ENCODE results near the gene GNB3.

Gene GNB3

DNA sequence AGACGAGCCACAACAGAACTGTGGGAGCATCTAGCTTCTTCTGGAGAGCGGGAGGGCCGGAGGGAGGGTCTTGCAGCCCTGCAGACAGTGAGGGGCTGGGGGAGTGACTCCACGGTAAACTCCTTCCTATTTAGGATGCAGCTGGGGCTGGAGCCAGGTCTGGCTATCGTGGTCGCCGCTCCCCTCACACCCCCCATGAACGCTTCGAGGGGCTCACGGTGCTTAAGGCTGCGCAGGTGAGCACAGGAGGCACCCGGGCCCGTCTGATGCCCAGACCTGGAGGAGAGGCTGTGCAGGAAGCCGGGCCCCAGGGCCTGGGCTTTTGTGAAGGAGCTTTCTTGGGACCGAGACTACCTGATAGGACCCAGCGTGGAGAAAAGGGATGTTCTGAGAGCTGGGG lies 3.9 kb upstream of the GNB3 start:
- no peak overlapping the region for H3K27ac Mint-ChIP-seq
- no peaks in the 10 kb centered on the region for H3K9me3 Mint-ChIP-seq
- H3K4me1 Mint-ChIP-seq: peaks cover 27% of the 10 kb centered on the region
- no peaks in the 10 kb centered on the region for H3K27me3 Mint-ChIP-seq (ENCODE audit: low read depth)
- peaks cover 45% of the 10 kb centered on the region for H3K36me3 Mint-ChIP-seq (ENCODE audit: low read depth)
- TF ChIP-seq, protein P1, sequence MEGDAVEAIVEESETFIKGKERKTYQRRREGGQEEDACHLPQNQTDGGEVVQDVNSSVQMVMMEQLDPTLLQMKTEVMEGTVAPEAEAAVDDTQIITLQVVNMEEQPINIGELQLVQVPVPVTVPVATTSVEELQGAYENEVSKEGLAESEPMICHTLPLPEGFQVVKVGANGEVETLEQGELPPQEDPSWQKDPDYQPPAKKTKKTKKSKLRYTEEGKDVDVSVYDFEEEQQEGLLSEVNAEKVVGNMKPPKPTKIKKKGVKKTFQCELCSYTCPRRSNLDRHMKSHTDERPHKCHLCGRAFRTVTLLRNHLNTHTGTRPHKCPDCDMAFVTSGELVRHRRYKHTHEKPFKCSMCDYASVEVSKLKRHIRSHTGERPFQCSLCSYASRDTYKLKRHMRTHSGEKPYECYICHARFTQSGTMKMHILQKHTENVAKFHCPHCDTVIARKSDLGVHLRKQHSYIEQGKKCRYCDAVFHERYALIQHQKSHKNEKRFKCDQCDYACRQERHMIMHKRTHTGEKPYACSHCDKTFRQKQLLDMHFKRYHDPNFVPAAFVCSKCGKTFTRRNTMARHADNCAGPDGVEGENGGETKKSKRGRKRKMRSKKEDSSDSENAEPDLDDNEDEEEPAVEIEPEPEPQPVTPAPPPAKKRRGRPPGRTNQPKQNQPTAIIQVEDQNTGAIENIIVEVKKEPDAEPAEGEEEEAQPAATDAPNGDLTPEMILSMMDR (IDR thresholded peaks at IDR 0.05; ENCODE audit: unreplicated experiment in 3 of 3): no peak
- no peak overlapping the region for H3K4me3 Mint-ChIP-seq

DNA sequence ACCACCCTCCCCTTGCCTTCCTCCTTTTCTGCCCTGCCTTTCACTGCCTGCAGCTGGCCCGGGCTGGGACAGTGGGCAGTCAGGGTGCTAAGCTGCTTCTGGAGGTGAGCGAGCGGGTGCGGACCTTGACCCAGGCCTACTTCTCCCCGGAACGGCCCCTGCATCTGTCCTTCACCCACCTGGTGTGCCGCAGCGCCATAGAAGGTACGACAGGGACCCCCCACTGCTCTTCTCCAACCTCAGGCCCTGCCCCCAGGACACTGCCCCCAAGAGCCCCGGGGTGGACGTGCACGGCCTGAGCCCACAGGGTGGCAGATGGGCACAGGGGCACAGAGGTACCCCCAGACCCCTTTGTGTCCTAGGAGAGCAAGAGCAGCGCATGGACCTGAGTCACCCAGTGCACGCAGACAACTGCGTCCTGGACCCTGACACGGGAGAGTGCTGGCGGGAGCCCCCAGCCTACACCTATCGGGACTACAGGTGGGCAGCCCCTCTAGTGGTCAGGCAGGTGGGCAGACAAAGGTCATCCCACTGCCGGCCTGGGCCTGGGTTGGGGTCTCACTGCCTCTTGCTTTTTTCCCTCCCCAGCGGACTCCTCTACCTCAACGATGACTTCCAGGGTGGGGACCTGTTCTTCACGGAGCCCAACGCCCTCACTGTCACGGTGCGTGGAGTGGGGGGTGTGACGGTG lies 3.2 kb upstream of the GNB3 start:
- H3K4me1 Mint-ChIP-seq: peaks cover 27% of the 10 kb centered on the region
- TF ChIP-seq, protein P1 (IDR thresholded peaks at IDR 0.05; ENCODE audit: unreplicated experiment in 3 of 3): no peak
- H3K27me3 Mint-ChIP-seq (ENCODE audit: low read depth): no peaks in the 10 kb centered on the region
- H3K36me3 Mint-ChIP-seq (ENCODE audit: low read depth): peaks cover 41% of the 10 kb centered on the region
- H3K4me3 Mint-ChIP-seq: no peak overlapping the region
- no peaks in the 10 kb centered on the region for H3K9me3 Mint-ChIP-seq
- H3K27ac Mint-ChIP-seq: no peak overlapping the region

DNA sequence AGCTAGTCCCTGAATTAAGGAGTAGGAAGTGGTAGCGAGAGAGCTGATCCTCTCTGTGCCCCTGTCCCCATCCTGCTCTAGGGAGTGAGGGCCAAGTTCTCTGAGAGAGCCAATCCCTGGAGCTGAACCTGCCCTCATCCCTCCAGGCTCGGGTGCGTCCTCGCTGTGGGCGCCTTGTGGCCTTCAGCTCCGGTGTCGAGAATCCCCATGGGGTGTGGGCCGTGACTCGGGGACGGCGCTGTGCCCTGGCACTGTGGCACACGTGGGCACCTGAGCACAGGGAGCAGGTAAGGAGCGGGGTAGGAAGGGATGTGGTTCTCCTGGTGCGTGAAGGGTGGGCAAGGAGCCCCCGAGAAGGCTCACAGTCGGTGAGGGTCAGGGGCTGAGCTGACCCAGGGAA lies 1.9 kb upstream of the GNB3 start:
- peaks cover 27% of the 10 kb centered on the region for H3K4me1 Mint-ChIP-seq
- H3K9me3 Mint-ChIP-seq: no peaks in the 10 kb centered on the region
- no peaks in the 10 kb centered on the region for H3K27me3 Mint-ChIP-seq (ENCODE audit: low read depth)
- no peak overlapping the region for H3K4me3 Mint-ChIP-seq
- peaks cover 46% of the 10 kb centered on the region for H3K36me3 Mint-ChIP-seq (ENCODE audit: low read depth)
- no peak overlapping the region for H3K27ac Mint-ChIP-seq
- TF ChIP-seq, protein P1 (IDR thresholded peaks at IDR 0.05; ENCODE audit: unreplicated experiment in 3 of 3): no peak

DNA sequence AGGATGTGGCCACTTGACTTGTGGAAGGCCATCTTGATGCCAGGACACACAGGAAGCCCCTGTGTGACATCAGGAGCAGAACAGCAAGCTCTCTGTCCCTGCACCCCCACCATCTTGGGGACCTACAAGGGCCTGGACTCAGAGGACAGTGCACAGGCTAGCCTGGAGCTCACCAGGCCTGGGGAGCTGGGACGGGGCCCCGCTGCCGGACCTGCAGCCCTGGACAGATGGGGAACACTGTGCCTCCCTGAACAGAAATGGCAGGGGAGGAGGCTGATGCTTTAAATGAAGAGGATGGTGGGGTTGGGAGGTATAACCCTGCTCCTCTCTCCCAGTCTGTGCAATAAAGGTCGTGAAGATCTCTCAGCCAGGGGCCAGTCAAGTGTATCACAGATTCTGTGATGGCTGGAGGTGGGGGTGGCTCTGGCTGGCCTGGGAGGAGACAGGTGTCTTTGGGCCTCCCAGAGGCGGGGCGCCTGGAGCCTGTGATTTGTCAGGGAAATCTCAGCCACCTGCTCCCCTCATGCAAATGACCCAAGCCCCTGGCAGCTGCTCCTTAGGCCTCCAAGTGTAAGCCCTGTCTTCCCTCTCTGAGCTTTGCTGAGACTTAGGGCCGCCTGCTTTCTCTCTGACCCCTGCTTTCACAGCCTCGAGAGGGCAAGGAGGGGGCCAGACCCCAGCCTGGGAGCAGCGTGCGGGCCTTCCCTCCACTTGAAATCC lies 1.1 kb upstream of the GNB3 start:
- TF ChIP-seq, protein P1 (IDR thresholded peaks at IDR 0.05; ENCODE audit: unreplicated experiment in 3 of 3): no peak
- peaks cover 43% of the 10 kb centered on the region for H3K36me3 Mint-ChIP-seq (ENCODE audit: low read depth)
- H3K4me3 Mint-ChIP-seq: peak overlapping the region in 1 of 3 experiments; percentile 45
- H3K9me3 Mint-ChIP-seq: no peaks in the 10 kb centered on the region
- no peaks in the 10 kb centered on the region for H3K27me3 Mint-ChIP-seq (ENCODE audit: low read depth)
- peak overlapping the region; percentile 81 to 88 (median 85) for H3K27ac Mint-ChIP-seq
- H3K4me1 Mint-ChIP-seq: peaks cover 27% of the 10 kb centered on the region

DNA sequence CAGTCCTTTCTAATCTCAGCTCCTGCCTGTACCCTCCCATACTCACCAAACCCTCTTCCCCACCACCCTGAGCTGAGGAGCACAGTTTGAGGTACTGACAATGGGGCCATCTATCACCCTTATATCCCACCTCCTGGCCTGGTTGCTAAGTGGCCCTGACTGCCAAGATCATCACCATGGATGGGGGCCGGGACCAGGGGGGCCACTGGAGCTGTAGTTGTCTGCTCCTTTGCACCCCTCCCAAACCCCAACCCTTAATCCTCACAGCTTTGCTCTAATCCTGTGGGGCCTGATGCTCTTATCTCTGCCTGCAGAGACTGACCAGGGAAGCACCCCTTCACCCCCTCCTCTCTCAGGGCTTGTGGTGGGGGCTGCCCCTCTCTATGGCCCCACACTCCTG lies 395 bp upstream of the GNB3 start:
- TF ChIP-seq, protein P1 (IDR thresholded peaks at IDR 0.05; ENCODE audit: unreplicated experiment in 3 of 3): no peak
- H3K27me3 Mint-ChIP-seq (ENCODE audit: low read depth): no peaks in the 10 kb centered on the region
- H3K4me3 Mint-ChIP-seq: peak overlapping the region in 2 of 3 experiments; percentile 5 to 45
- peak overlapping the region; percentile 81 to 88 (median 85) for H3K27ac Mint-ChIP-seq
- peaks cover 45% of the 10 kb centered on the region for H3K36me3 Mint-ChIP-seq (ENCODE audit: low read depth)
- no peaks in the 10 kb centered on the region for H3K9me3 Mint-ChIP-seq
- peaks cover 27% of the 10 kb centered on the region for H3K4me1 Mint-ChIP-seq
